Kidney (tissue), 14 donors: Measurements from ENCODE around the gene NLGN1. TPM values are rescaled to one million over a fixed set of nuclear protein-coding genes. Genes with fewer than 3 reads are reported as not detected.

Experiments used
- DNase-seq, 5 donors: peaks; one replicate each; pipeline ENCODE4 v3.0.0-alpha.2; 2013 to 2020
- FAIRE-seq: peaks from 2 replicates; lab custom pipeline; 2012; peaks lifted over from hg19 to GRCh38; lab: Jason Lieb, UNC
- H3K27ac ChIP-seq, 2 donors: one replicate each; pipeline ENCODE4 v1.7.0; 2013; ENCODE audit warnings: low read depth in 2 of 2, low read length in 2 of 2, inconsistent platforms in 1 of 2
- H3K27me3 ChIP-seq: one replicate; pipeline ENCODE4 v1.7.1; 2013; ENCODE audit warnings: low read length, inconsistent platforms; ENCODE audit not compliant: control insufficient read depth, insufficient read depth
- H3K36me3 ChIP-seq, 3 donors: one replicate each; pipeline versions ENCODE4 v1.7.0 to v1.7.1; 2013; ENCODE audit warnings: low read length in 3 of 3, control low read depth in 1 of 3, inconsistent platforms in 1 of 3; ENCODE audit not compliant: insufficient read depth in 3 of 3, control insufficient read depth in 2 of 3
- H3K4me1 ChIP-seq, 3 donors: one replicate each; pipeline versions ENCODE4 v1.7.0 to v1.7.1; 2013; ENCODE audit warnings: low read length in 3 of 3, inconsistent platforms in 1 of 3, low read depth in 1 of 3; ENCODE audit not compliant: control insufficient read depth in 2 of 3, insufficient read depth in 2 of 3
- H3K4me3 ChIP-seq, 3 donors: one replicate each; pipeline versions ENCODE4 v1.7.0 to v1.8.1; 2013; ENCODE audit warnings: low read length in 3 of 3, control low read depth in 1 of 3, inconsistent platforms in 1 of 3
- H3K9ac ChIP-seq, 3 donors: one replicate each; pipeline versions ENCODE4 v1.7.0 to v1.7.1; 2013; ENCODE audit warnings: low read length in 3 of 3, control low read depth in 1 of 3, inconsistent platforms in 1 of 3
- H3K9me3 ChIP-seq, 3 donors: one replicate each; pipeline versions ENCODE4 v1.7.0 to v1.7.1; 2013; ENCODE audit warnings: low read length in 3 of 3, control low read depth in 1 of 3, inconsistent platforms in 1 of 3; ENCODE audit not compliant: control insufficient read depth in 2 of 3, insufficient read depth in 1 of 3
- CTCF ChIP-seq: IDR thresholded peaks from 3 replicates; pipeline ENCODE4 v1.5.1; 2012; ENCODE audit warnings: mild to moderate bottlenecking, moderate library complexity, borderline replicate concordance; ENCODE audit not compliant: insufficient read depth; ENCODE audit errors: extremely low read depth
- intact Hi-C: fragments of 100-400 bp; cut with DNase I; formaldehyde crosslinking; loops from one replicate; pipeline ENCODE4 v1.11.1; 2022
- polyA plus RNA-seq: library from polyadenylated mRNA; stranded (reverse); fragments of 350-450 nt; fragmentation: Illumina TruSeq; extraction: RNeasy Lipid Tissue Mini Kit (QIAGEN cat#74804); gene quantifications from one replicate; pipeline ENCODE4 v1.2.3, GENCODE V29; 2014; ENCODE audit warnings: low read depth, low replicate concordance; ENCODE audit not compliant: insufficient read depth
- total RNA-seq: library from RNA; stranded (reverse); fragmentation: NEBNext Ultra II Directional; extraction: Animal tissue kit (Norgen Biotek cat#: 25700); gene quantifications from one replicate; pipeline ENCODE4 v1.2.1, GENCODE V29; 2021
- donor health status: control.
- donor health status: control.
- donor health status: control.
- donor health status: control.
- donor health status: control.
- donor health status: DM: yes; HTN: yes; CAD: no.
- donor health status: Normal renal cell carcinoma (clear cell type).

The NLGN1 gene
- total and polyA plus RNA-seq, 2 donors from 2014 or later, result 0.49 to 19.4 TPM

DNA sequence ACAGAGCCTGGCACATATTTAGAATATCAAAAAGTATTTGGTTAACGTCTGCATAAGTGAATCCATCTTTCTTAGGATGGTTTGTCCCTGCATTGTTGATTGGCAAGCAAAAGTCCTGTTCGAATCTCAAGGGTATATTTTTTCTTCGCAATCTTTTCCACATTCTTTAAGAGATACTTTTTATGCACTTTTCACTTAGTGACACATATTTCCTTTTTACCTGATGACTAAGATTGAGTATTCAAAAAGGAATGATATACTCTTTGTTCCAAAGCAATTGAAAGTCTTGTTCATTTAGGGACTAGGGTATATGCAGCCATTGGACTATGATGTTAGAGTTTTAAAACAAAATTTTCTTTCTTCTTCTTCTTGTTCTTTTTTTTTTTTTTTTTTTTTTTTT lies 349.9 kb downstream of the NLGN1 start:
- no peak for DNase-seq
- TF ChIP-seq CTCF, result no peak
- H3K9me3 ChIP-seq, result no peaks in the 10 kb centered on the region
- H3K9ac ChIP-seq, result no peak overlapping the region
- intact Hi-C loops, result no loop called here
- no peaks in the 10 kb centered on the region for H3K27me3 ChIP-seq
- H3K4me1 ChIP-seq, result no peaks in the 10 kb centered on the region
- H3K4me3 ChIP-seq, result no peak overlapping the region
- no peaks in the 10 kb centered on the region for H3K36me3 ChIP-seq
- no peak for FAIRE-seq
- H3K27ac ChIP-seq, result no peak overlapping the region

DNA sequence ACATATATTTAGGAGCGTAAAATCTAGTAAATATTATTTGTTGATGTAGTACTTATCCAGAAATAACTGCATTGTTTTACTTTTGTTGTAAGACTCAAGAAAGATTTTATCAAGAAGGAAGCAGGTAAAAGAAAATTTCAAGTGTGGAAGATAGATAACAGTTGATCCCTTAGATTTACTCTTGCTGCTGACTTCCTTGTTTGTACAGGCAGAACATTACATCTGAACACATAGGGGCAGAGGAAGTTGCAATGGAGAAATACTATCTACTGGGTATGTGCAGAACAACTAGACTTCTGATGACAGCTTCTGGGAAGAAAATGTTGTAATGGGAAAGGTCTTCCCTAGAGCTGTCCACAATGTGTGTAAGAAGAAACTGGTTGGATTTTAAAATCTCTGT lies 350.6 kb downstream of the NLGN1 start:
- no peak for FAIRE-seq
- H3K9ac ChIP-seq, result no peak overlapping the region
- DNase-seq, result no peak

GRCh38 chr3:173750095-173750494 lies 352.6 kb downstream of the NLGN1 start:
- intact Hi-C loops, result no loop called here
- H3K9ac ChIP-seq, result no peak overlapping the region

More for the DNA sequence above, 350.6 kb downstream of the NLGN1 start:
- H3K9me3 ChIP-seq, result no peaks in the 10 kb centered on the region
- intact Hi-C loops, result no loop called here
- H3K27ac ChIP-seq, result no peak overlapping the region
- H3K4me3 ChIP-seq, result no peak overlapping the region
- no peaks in the 10 kb centered on the region for H3K4me1 ChIP-seq
- no peaks in the 10 kb centered on the region for H3K27me3 ChIP-seq
- no peaks in the 10 kb centered on the region for H3K36me3 ChIP-seq
- no peak for TF ChIP-seq CTCF

More at GRCh38 chr3:173750095-173750494, 352.6 kb downstream of the NLGN1 start:
- H3K27me3 ChIP-seq, result no peaks in the 10 kb centered on the region
- DNase-seq (no peak), FAIRE-seq (no peak)
- no peak overlapping the region for H3K27ac ChIP-seq
- H3K9me3 ChIP-seq, result no peaks in the 10 kb centered on the region
- TF ChIP-seq CTCF, result no peak
- H3K4me1 ChIP-seq, result no peaks in the 10 kb centered on the region
- no peaks in the 10 kb centered on the region for H3K36me3 ChIP-seq
- no peak overlapping the region for H3K4me3 ChIP-seq
